Subcutaneous adipose tissue (tissue), 4 donors: ENCODE measurements around the gene SLC17A7. TPM values are rescaled to one million over a fixed set of nuclear protein-coding genes. Genes with fewer than 3 reads are reported as not detected.

ENCODE experiments used
- total RNA-seq, 4 donors: library from RNA; depleted of rRNA; stranded (reverse); fragments of >200 nt; gene quantifications; one replicate each; pipeline ENCODE4 v1.1.0, GENCODE V29; 2016
- TF ChIP-seq, protein P1 (sequence below): fragments of 450-650 bp; IDR thresholded peaks from one replicate; pipeline ENCODE4 v1.5.1; 2016; ENCODE audit warnings: low read depth, mild to moderate bottlenecking, control low read depth, antibody characterized with exemption, moderate library complexity

Gene SLC17A7
- total RNA-seq, 4 donors from 2014 or later = 1.7 to 3.6 (median 2.8) TPM

DNA sequence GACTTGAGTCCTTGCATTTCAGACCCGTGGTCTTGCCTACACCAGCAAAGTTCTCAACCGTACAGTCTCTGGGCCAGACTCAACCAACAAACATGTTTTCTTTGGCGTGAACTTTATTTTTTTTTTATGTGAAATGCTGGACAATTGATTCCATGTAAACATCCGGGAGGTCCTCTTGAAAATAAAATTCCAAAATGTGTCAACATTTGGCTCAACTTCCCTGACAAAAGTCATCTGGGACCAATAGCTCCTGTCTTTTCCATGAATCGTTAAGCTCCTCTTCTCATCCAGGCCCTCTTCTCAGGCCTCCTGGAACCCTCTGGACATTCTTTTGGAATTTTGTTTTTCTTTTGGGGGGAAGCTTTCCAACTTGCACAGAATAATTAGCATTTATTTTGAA is 14.4 kb upstream of the SLC17A7 start:
- TF ChIP-seq, protein P1, sequence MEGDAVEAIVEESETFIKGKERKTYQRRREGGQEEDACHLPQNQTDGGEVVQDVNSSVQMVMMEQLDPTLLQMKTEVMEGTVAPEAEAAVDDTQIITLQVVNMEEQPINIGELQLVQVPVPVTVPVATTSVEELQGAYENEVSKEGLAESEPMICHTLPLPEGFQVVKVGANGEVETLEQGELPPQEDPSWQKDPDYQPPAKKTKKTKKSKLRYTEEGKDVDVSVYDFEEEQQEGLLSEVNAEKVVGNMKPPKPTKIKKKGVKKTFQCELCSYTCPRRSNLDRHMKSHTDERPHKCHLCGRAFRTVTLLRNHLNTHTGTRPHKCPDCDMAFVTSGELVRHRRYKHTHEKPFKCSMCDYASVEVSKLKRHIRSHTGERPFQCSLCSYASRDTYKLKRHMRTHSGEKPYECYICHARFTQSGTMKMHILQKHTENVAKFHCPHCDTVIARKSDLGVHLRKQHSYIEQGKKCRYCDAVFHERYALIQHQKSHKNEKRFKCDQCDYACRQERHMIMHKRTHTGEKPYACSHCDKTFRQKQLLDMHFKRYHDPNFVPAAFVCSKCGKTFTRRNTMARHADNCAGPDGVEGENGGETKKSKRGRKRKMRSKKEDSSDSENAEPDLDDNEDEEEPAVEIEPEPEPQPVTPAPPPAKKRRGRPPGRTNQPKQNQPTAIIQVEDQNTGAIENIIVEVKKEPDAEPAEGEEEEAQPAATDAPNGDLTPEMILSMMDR = no peak

DNA sequence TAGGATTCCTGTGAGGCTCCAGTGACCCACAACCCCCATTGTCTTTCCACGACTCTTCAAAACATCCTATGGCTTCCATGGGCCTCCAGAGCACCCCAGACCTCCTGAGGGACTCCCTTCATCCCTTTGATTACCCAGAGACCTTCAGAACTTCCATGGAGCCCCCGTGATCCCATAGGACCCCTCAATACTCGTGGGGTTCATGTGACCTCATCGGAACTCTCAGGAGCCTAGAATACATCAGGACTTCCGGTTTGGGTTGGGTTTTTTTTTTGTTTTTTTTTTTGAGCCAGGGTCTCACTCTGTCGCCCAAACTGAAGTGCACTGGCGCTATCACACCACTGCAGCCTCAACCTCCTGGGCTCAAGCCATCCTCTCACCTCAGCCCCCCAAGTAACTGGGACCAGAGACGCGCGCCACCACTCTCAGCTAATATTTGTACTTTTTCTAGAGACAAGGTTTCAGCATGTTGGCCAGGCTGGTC is 12.5 kb upstream of the SLC17A7 start:
- TF ChIP-seq, protein P1 = no peak

DNA sequence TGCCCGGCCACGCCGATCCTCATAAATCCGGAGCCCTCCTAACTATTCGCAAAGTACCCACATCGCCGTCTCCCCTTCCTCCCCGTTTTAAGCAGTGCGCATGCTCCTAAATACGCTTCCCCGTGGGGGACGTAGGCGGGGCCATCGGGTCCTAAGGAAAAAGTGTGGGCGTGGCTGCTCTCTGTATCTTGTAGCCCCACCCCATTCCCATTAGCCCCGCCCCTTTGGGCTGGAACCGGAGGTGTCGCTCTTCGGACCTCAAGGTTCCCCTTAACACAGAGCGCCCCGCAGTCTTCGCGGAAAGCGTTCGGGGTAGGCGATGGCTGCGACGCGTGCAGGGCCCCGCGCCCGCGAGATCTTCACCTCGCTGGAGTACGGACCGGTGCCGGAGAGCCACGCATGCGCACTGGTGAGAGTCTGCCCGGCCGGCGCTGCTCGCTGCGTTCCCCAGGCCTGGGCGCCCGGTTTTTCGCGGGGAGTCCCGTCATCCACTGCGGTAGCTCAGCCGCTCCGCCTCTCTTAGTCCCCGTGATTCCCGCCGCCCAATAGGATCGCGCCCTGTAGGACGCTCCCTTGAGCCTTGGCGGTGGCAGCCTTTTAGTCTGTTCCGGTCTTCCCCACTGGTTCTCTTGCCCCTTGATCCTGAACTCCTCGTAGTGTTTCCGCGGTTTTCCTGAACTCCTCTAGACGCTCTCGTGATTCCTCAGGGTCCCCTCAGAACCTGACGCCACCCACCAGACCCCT is 11.9 kb upstream of the SLC17A7 start, which contains the start of gene ALDH16A1:
TSS of gene ALDH16A1 (plus strand) at position 213 of the 744 bp plus-strand sequence. CDS start at position 320, 107 bp downstream.
- TF ChIP-seq, protein P1 = no peak

DNA sequence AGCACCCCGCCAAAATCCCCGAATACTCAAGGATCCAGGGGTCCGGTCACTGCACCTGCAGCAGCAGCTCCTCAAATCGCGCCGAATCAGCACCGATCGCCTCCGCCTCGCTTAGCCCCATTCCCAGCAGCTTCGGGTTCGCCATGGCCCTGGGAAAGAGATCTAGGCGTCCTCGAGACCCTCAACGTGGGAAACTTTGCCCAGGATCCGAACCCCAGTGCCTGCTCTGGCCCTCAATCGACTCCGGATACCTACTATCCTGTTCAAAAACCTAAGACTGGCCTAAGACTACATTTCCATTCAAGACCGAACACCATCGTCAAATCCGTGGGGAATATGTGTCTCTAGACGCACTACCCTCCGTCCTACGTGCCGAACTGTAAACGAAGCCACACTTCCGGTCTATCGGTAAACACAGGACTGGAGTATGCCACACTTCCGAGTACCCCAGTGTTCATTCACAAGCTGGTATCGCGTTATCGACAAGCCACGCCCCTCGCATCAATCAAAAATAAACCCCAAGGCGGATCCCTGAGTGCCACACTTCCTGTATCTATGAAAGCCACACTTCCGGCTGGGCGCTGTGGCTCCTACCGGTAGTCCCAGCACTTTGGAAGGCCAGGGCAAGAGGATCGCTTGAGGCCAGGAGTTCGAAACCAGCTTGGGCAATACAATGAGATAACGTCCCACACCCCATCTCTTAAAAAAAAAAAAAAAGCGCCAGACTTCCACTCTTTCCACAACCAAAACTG is 10.3 kb upstream of the SLC17A7 start, which contains the start of gene PIH1D1:
TSS of gene PIH1D1 (minus strand) at position 385 of the 752 bp plus-strand sequence. CDS start at position 145, 240 bp downstream.
- TF ChIP-seq, protein P1 = no peak

DNA sequence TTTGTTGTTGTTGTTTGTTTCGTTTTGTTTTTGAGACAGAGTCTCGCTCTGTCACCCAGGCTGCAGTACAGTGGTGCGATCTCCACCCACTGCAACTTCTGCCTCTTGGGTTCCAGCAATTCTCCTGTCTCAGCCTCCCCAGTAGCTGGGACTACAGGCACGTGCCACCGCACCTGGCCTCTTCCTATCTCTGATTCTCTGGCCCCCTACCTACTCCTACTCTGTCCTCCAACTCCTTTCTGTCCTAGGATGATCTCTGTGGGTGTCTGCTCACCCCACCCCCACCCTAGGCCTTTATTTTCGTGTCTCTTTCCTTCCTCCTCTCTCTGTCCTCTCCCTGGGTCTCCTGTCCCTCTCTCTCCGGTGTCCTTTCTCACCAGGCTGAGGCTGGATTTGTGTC is 9.1 kb upstream of the SLC17A7 start:
- TF ChIP-seq, protein P1 = no peak

DNA sequence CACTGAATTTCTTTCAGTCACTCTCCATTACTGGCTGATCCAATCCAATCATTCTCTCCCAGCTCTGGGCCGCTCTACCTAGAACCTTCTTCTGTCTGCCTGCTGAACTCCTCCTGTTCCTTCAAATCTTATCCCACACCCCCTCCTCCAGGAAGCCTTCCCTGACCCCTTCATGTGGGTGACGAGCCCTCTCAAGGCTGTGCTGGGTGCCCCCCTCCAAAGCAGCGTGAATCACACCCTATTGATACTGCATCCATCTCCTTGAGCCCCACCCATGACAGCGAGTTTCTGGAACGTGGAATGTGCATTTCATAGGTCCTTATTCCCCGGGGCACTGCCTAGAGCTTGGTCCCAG is 7.1 kb upstream of the SLC17A7 start:
- TF ChIP-seq, protein P1 = no peak
